OCI-LY7 (cell line): ENCODE measurements around the gene ACSS1. TPM values are rescaled to one million over a fixed set of nuclear protein-coding genes. Genes with fewer than 3 reads are reported as not detected.

Experiments used
- BruUV-seq: library from RNA; stranded (reverse); fragments of 400-500 nt; replicated peaks from 2 replicates; lab custom pipeline; 2021; lab: Mats Ljungman, UMichigan
- CTCF ChIA-PET: fragments of 300-600 bp; sonication (Branson Sonifier 250); formaldehyde crosslinking; loops from one replicate; lab custom pipeline; 2022; ENCODE audit warnings: antibody characterized with exemption; ENCODE audit not compliant: unreplicated experiment; lab: Charles Lee
- POLR2A ChIA-PET: fragments of 300-600 bp; sonication (Branson Sonifier 250); formaldehyde crosslinking; loops from one replicate; lab custom pipeline; 2022; ENCODE audit warnings: antibody characterized with exemption; lab: Charles Lee
- DNase-seq: peaks from one replicate; pipeline ENCODE4 v3.0.0-alpha.2; 2015; ENCODE audit warnings: low spot score
- H2AFZ ChIP-seq: fragments of 200-600 bp; sonication (generic), shearing (Covaris generic); 2 replicates; pipeline ENCODE4 v1.6.1; 2014; ENCODE audit warnings: mild to moderate bottlenecking, antibody characterized with exemption, low read length, moderate library complexity
- H3K27ac ChIP-seq: fragments of 200-600 bp; sonication (generic); 2 replicates; pipeline ENCODE4 v1.5.1; 2014; ENCODE audit warnings: mixed run types, low read depth, mild to moderate bottlenecking, moderate library complexity, low read length, inconsistent platforms; ENCODE audit not compliant: poor library complexity, severe bottlenecking
- H3K36me3 ChIP-seq: fragments of 200-600 bp; sonication (generic); 2 replicates; pipeline ENCODE4 v1.6.1; 2014; ENCODE audit warnings: mild to moderate bottlenecking, antibody characterized with exemption, low read length, moderate library complexity, mixed read lengths; ENCODE audit not compliant: insufficient read depth
- H3K4me1 ChIP-seq: fragments of 200-600 bp; sonication (generic); 2 replicates; pipeline ENCODE4 v1.5.1; 2014; ENCODE audit warnings: mild to moderate bottlenecking, low read length; ENCODE audit not compliant: insufficient read depth, poor library complexity, severe bottlenecking
- H3K4me2 ChIP-seq: fragments of 200-600 bp; sonication (generic); 2 replicates; pipeline ENCODE4 v1.6.1; 2014; ENCODE audit warnings: mild to moderate bottlenecking, low read length
- H3K4me3 ChIP-seq: fragments of 200-600 bp; sonication (generic); 2 replicates; pipeline ENCODE4 v1.5.1; 2014; ENCODE audit warnings: mild to moderate bottlenecking, low read depth, low read length; ENCODE audit not compliant: poor library complexity, severe bottlenecking
- H3K79me2 ChIP-seq: fragments of 200-600 bp; sonication (generic); 2 replicates; pipeline ENCODE4 v1.6.1; 2016; ENCODE audit warnings: low read depth, mild to moderate bottlenecking, low read length, moderate library complexity, mixed read lengths; ENCODE audit not compliant: insufficient read depth
- H3K9me2 ChIP-seq: fragments of 200-600 bp; sonication (generic); 2 replicates; pipeline ENCODE4 v1.6.1; 2016; ENCODE audit warnings: mild to moderate bottlenecking, low read length, mixed read lengths; ENCODE audit not compliant: insufficient read depth
- H3K9me3 ChIP-seq: fragments of 200-600 bp; sonication (generic); 2 replicates; pipeline ENCODE4 v1.6.1; 2014; ENCODE audit warnings: mild to moderate bottlenecking, mixed run types, low read length, mixed read lengths
- H4K20me1 ChIP-seq: fragments of 200-600 bp; sonication (generic); 2 replicates; pipeline ENCODE4 v1.6.1; 2014; ENCODE audit warnings: mild to moderate bottlenecking, antibody characterized with exemption, low read length, moderate library complexity, mixed read lengths; ENCODE audit not compliant: insufficient read depth
- CTCF ChIP-seq: fragments of 200-600 bp; sonication (generic); conservative IDR thresholded peaks from 2 replicates; pipeline ENCODE4 v1.5.1; 2014; ENCODE audit warnings: mild to moderate bottlenecking, antibody characterized with exemption, low read length, moderate library complexity, mixed read lengths
- EZH2phosphoT487 ChIP-seq: fragments of 200-600 bp; sonication (generic); IDR thresholded peaks from 2 replicates; pipeline ENCODE4 v1.6.1; 2018; ENCODE audit warnings: low read depth, borderline replicate concordance, mild to moderate bottlenecking, mixed run types, antibody characterized with exemption, low read length, moderate library complexity, mixed read lengths
- intact Hi-C: fragments of 100-400 bp; cut with micrococcal nuclease; formaldehyde crosslinking; loops from one replicate; pipeline ENCODE4 v1.10.0; 2022; ENCODE audit not compliant: unreplicated experiment
- total RNA-seq, 2 experiments: library from RNA; depleted of rRNA in 1 of 2; stranded (reverse); fragments of >200 nt in 1 of 2; shearing (Covaris generic) in 1 of 2; gene quantifications; 2 replicates each; pipeline ENCODE4 v1.2.3, GENCODE V29; 2014 to 2022

The ACSS1 gene
- total RNA-seq, 2 experiments from 2014 or later: 0.35 to 0.40 TPM

- Histone ChIP-seq H3K4me1 (peaks cover 31% of the 10 kb centered on the region), H3K27ac (peak overlapping the region; percentile 57), H3K9me2 (no peaks in the 10 kb centered on the region), H4K20me1 (no peaks in the 10 kb centered on the region), H3K4me2 (peak overlapping the region; percentile 80), H3K79me2 (no peaks in the 10 kb centered on the region), H2AFZ (peak overlapping the region; percentile 58), H3K36me3 (no peaks in the 10 kb centered on the region), H3K9me3 (no peaks in the 10 kb centered on the region), H3K4me3 (no peak overlapping the region)
- TF ChIP-seq CTCF: no peak
- no peak for TF ChIP-seq EZH2phosphoT487
- no peak for DNase-seq
- POLR2A ChIA-PET: interaction anchor here (0.6 to 1.3 kb wide), 2 partner anchors 26 to 150 kb away, joined by 3 to 7 read pairs; no protein-coding TSS in a partner anchor
- CTCF ChIA-PET: no interaction called here
- BruUV-seq: no TSS peak
- intact Hi-C loops: no loop called here
Observed at GRCh38 chr20:25037288-25038102, 20.4 kb downstream of the ACSS1 start.

DNA sequence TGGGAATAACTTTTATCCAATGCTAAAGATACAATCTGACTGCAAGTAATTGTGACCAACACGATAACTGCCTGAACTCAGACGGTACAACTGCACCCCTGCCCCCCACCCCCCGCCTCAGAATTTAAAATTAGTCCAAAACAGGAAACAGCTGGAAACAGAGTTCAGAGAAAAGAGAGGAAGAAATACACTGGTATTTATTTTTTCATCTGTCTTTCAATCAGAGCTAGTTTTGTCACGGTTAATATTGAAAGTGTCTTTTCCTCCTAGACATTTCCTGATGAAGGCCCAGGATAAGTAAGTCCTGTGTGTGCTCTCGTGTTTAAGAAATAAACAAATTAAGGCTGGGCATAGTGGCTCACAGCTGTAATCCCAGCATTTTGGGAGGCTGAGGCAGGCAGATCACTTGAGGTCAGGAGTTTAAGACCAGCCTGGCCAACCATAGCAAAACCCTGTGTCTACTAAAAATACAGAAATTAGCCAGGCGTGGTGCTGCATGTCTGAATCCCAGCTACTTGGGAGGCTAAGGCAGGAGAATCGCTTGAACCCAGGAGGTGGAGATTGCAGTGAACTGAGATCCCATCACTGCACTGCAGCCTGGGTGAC lies 21.5 kb downstream of the ACSS1 start:
- H3K36me3 ChIP-seq: no peaks in the 10 kb centered on the region
- no peaks in the 10 kb centered on the region for H4K20me1 ChIP-seq
- BruUV-seq: no TSS peak
- DNase-seq: peak; percentile 23
- H2AFZ ChIP-seq: peak overlapping the region; percentile 97
- no peaks in the 10 kb centered on the region for H3K9me3 ChIP-seq
- ChIA-PET CTCF (no interaction called here), POLR2A (interaction anchor here (0.6 to 1.3 kb wide), 7 partner anchors 9 to 151 kb away, joined by 3 to 7 read pairs (median 3); no protein-coding TSS in a partner anchor)
- no peak for TF ChIP-seq EZH2phosphoT487
- TF ChIP-seq CTCF: no peak
- peak overlapping the region; percentile 57 for H3K27ac ChIP-seq
- peak overlapping the region; percentile 80 for H3K4me2 ChIP-seq
- peak overlapping the region; percentile 50 for H3K4me3 ChIP-seq
- intact Hi-C loops: no loop called here
- H3K4me1 ChIP-seq: peaks cover 27% of the 10 kb centered on the region
- H3K9me2 ChIP-seq: no peaks in the 10 kb centered on the region
- H3K79me2 ChIP-seq: no peaks in the 10 kb centered on the region
